Naive thymus-derived CD4-positive, alpha-beta T cell (primary cell): ENCODE results near the gene GNAL. TPM values are rescaled to one million over a fixed set of nuclear protein-coding genes. Genes with fewer than 3 reads are reported as not detected.
"Not testable (repeated sequence)": the region's sequence is repeated elsewhere in the genome, so short reads cannot be mapped to it uniquely, and the experiment has no call there.

Source experiments
- ATAC-seq: fragments of 150-1000 bp; cut with Tn5 transposase; 2 replicates; pipeline ENCODE4 v1.10.0; 2021; ENCODE audit warnings: mild to moderate bottlenecking, moderate library complexity
- CTCF ChIA-PET: fragments of 350-600 bp; sonication (Branson Sonifier 250); formaldehyde crosslinking; loops from one replicate; lab custom pipeline; 2021; ENCODE audit warnings: antibody characterized with exemption; lab: Charles Lee
- POLR2A ChIA-PET: fragments of 350-600 bp; sonication (Branson Sonifier 250); formaldehyde crosslinking; loops from one replicate; lab custom pipeline; 2021; ENCODE audit warnings: antibody characterized with exemption, inconsistent platforms; lab: Charles Lee
- DNase-seq, 9 donors: peaks; one replicate each; pipeline versions ENCODE4 v3.0.0 to v3.0.0-alpha.2; 2020 to 2022; ENCODE audit warnings: mixed read lengths in 1 of 9
- H3K27ac ChIP-seq: one replicate; pipeline ENCODE4 v1.7.0; 2013; ENCODE audit warnings: mild to moderate bottlenecking, low read depth, low read length, moderate library complexity
- H3K27me3 ChIP-seq, 2 donors: one replicate each; pipeline ENCODE4 v1.7.0; 2013; ENCODE audit warnings: low read length in 2 of 2, mild to moderate bottlenecking in 2 of 2, moderate library complexity in 2 of 2; ENCODE audit not compliant: control insufficient read depth in 2 of 2, insufficient read depth in 2 of 2
- H3K36me3 ChIP-seq, 3 experiments: 1 replicate in 2 of 3; 2 replicates in 1 of 3; pipeline ENCODE4 v1.7.0; 2013; ENCODE audit warnings: low read length in 3 of 3, mild to moderate bottlenecking in 3 of 3, moderate library complexity in 1 of 3; ENCODE audit not compliant: insufficient read depth in 3 of 3, control insufficient read depth in 2 of 3
- H3K4me1 ChIP-seq, 2 donors: one replicate each; pipeline ENCODE4 v1.7.0; 2013; ENCODE audit warnings: low read length in 2 of 2, mild to moderate bottlenecking in 2 of 2, moderate library complexity in 1 of 2; ENCODE audit not compliant: control insufficient read depth in 2 of 2, insufficient read depth in 2 of 2
- H3K4me3 ChIP-seq: 2 replicates; pipeline ENCODE4 v1.7.0; 2013; ENCODE audit warnings: mild to moderate bottlenecking, low read length
- H3K9me3 ChIP-seq, 3 experiments: 1 replicate in 2 of 3; 2 replicates in 1 of 3; pipeline ENCODE4 v1.7.0; 2013; ENCODE audit warnings: low read length in 3 of 3; ENCODE audit not compliant: control insufficient read depth in 2 of 3
- H3K27ac Mint-ChIP-seq, 9 donors: one replicate each; pipeline ENCODE4 v1.8.0; 2020 to 2022; ENCODE audit warnings: mixed read lengths in 9 of 9, mild to moderate bottlenecking in 8 of 9, moderate library complexity in 5 of 9, inconsistent platforms in 2 of 9
- H3K27me3 Mint-ChIP-seq, 5 donors: one replicate each; pipeline ENCODE4 v1.8.0; 2021 to 2022; ENCODE audit warnings: mixed read lengths in 5 of 5, mild to moderate bottlenecking in 1 of 5
- H3K36me3 Mint-ChIP-seq, 5 donors: one replicate each; pipeline ENCODE4 v1.8.0; 2020 to 2022; ENCODE audit warnings: mixed read lengths in 5 of 5, mild to moderate bottlenecking in 3 of 5, inconsistent platforms in 1 of 5
- H3K4me1 Mint-ChIP-seq, 7 donors: one replicate each; pipeline ENCODE4 v1.8.0; 2020 to 2022; ENCODE audit warnings: mixed read lengths in 7 of 7, mild to moderate bottlenecking in 3 of 7, inconsistent platforms in 1 of 7
- H3K4me3 Mint-ChIP-seq, 10 donors: one replicate each; pipeline ENCODE4 v1.8.0; 2020 to 2022; ENCODE audit warnings: mild to moderate bottlenecking in 10 of 10, mixed read lengths in 10 of 10, moderate library complexity in 6 of 10, inconsistent platforms in 2 of 10
- H3K9me3 Mint-ChIP-seq, 11 donors: one replicate each; pipeline ENCODE4 v1.8.0; 2020 to 2022; ENCODE audit warnings: mixed read lengths in 11 of 11, mild to moderate bottlenecking in 4 of 11, inconsistent platforms in 1 of 11, moderate library complexity in 1 of 11
- intact Hi-C, 2 donors: fragments of 100-400 bp; cut with micrococcal nuclease; formaldehyde crosslinking; loops; one replicate each; pipeline ENCODE4 v1.15.1; 2023
- polyA plus RNA-seq, 2 donors: library from polyadenylated mRNA; unstranded; fragments of 300-500 nt; fragmentation: Illumina TruSeq; gene quantifications; one replicate each; pipeline ENCODE4 v1.2.3, GENCODE V29; 2021
- total RNA-seq, 6 experiments: library from RNA in 5 of 6; stranded (reverse) in 5 of 6; gene quantifications; 1 replicate in 5 of 6; 2 replicates in 1 of 6; pipeline ENCODE4 v1.2.3 and lab custom pipeline; 2021 to 2026

Gene GNAL
- total and polyA plus RNA-seq, 7 experiments from 2014 or later, result 0.09 to 1.4 (median 0.67) TPM

- Histone ChIP-seq H3K27me3 (peaks cover 0 to 4% of the 10 kb centered on the region in 2 donors), H3K4me3 (no peak overlapping the region), H3K4me1 (no peaks in the 10 kb centered on the region), H3K27ac (no peak overlapping the region), H3K9me3 (no peaks in the 10 kb centered on the region), H3K36me3 (no peaks in the 10 kb centered on the region)
- intact Hi-C loops, result no loop called here
- H3K36me3 Mint-ChIP-seq, result no peaks in the 10 kb centered on the region
- ChIA-PET POLR2A (no interaction called here), CTCF (no interaction called here)
- H3K27me3 Mint-ChIP-seq, result peaks cover 7 to 47% (median 40%) of the 10 kb centered on the region in 5 donors
- ATAC-seq (no peak), DNase-seq (no peak)
- H3K9me3 Mint-ChIP-seq, result peaks cover 0 to 19% (median 3%) of the 10 kb centered on the region in 11 donors
- H3K4me1 Mint-ChIP-seq, result peaks cover 0 to 2% (median 0%) of the 10 kb centered on the region in 7 donors
- H3K4me3 Mint-ChIP-seq, result no peak overlapping the region
- H3K27ac Mint-ChIP-seq, result no peak overlapping the region
These were observed 24.7 kb downstream of the GNAL start for GRCh38 chr18:11713756-11714155.

GRCh38 chr18:11714244-11714918 is 25.3 kb downstream of the GNAL start:
- ATAC-seq (no peak), DNase-seq (no peak)
- Mint-ChIP-seq H3K4me1 (peaks cover 0 to 8% (median 0%) of the 10 kb centered on the region in 7 donors), H3K27me3 (peaks cover 4 to 47% (median 40%) of the 10 kb centered on the region in 5 donors), H3K9me3 (peaks cover 0 to 13% (median 3%) of the 10 kb centered on the region in 11 donors), H3K36me3 (no peaks in the 10 kb centered on the region), H3K4me3 (no peak overlapping the region), H3K27ac (no peak overlapping the region)
- Histone ChIP-seq H3K27me3 (peaks cover 0 to 4% of the 10 kb centered on the region in 2 donors), H3K36me3 (no peaks in the 10 kb centered on the region), H3K27ac (no peak overlapping the region), H3K4me3 (no peak overlapping the region), H3K4me1 (no peaks in the 10 kb centered on the region), H3K9me3 (no peaks in the 10 kb centered on the region)
- CTCF ChIA-PET, result no interaction called here
- intact Hi-C loops, result no loop called here
- POLR2A ChIA-PET, result no interaction called here

- H3K27me3 ChIP-seq, ATAC-seq, H3K36me3 Mint-ChIP-seq, DNase-seq, H3K36me3 ChIP-seq, POLR2A ChIA-PET, H3K4me3 ChIP-seq, H3K27ac ChIP-seq, CTCF ChIA-PET, H3K9me3 Mint-ChIP-seq, H3K9me3 ChIP-seq, H3K4me3 Mint-ChIP-seq, intact Hi-C loops, H3K27ac Mint-ChIP-seq, H3K4me1 ChIP-seq: not testable (repeated sequence)
- Mint-ChIP-seq H3K27me3 (peaks cover 0 to 38% (median 30%) of the 10 kb centered on the region in 5 donors), H3K4me1 (peaks cover 0 to 11% (median 0%) of the 10 kb centered on the region in 7 donors)
These were observed 27.8 kb downstream of the GNAL start for GRCh38 chr18:11716767-11717315.

GRCh38 chr18:11719050-11719449 is 30.0 kb downstream of the GNAL start:
- Mint-ChIP-seq H3K4me3 (no peak overlapping the region), H3K36me3 (no peaks in the 10 kb centered on the region), H3K9me3 (peaks cover 0 to 2% (median 0%) of the 10 kb centered on the region in 11 donors), H3K27ac (no peak overlapping the region), H3K27me3 (peaks cover 0 to 16% (median 9%) of the 10 kb centered on the region in 5 donors), H3K4me1 (peaks cover 0 to 11% (median 0%) of the 10 kb centered on the region in 7 donors)
- H3K9me3 ChIP-seq, result no peaks in the 10 kb centered on the region
- no peaks in the 10 kb centered on the region for H3K27me3 ChIP-seq
- ATAC-seq (no peak), DNase-seq (no peak)
- H3K27ac ChIP-seq, result no peak overlapping the region
- H3K36me3 ChIP-seq, result no peaks in the 10 kb centered on the region
- no peaks in the 10 kb centered on the region for H3K4me1 ChIP-seq
- ChIA-PET POLR2A (no interaction called here), CTCF (no interaction called here)
- H3K4me3 ChIP-seq, result no peak overlapping the region
- intact Hi-C loops, result no loop called here

DNA sequence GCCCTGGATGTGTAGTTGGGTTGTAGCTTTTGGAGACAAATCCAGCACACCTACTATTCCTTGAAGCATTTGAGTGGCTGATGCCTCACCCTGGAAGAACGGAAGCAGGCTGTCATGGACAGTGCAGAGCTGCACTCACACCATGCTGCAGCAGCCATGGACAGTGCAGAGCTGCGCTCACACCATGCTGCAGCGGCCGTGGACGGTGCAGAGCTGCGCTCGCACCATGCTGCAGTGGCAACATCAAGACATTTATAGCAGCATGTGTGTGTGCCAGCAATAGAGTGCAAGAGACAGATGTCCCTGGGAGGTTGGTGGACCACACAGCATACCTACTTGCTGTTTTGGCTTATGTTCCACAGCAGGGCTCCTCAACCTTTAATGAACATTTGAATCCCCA is 30.6 kb downstream of the GNAL start:
- peaks cover 0 to 12% (median 5%) of the 10 kb centered on the region in 5 donors for H3K27me3 Mint-ChIP-seq
- no peak overlapping the region for H3K27ac Mint-ChIP-seq
- H3K9me3 Mint-ChIP-seq, result peaks cover 0 to 2% (median 0%) of the 10 kb centered on the region in 11 donors
- no peaks in the 10 kb centered on the region for H3K9me3 ChIP-seq
- CTCF ChIA-PET, result no interaction called here
- H3K36me3 Mint-ChIP-seq, result no peaks in the 10 kb centered on the region
- intact Hi-C loops, result no loop called here
- no peak overlapping the region for H3K4me3 ChIP-seq
- no peak overlapping the region for H3K27ac ChIP-seq
- no peak for DNase-seq
- ATAC-seq, result no peak
- H3K4me1 Mint-ChIP-seq, result peaks cover 0 to 11% (median 0%) of the 10 kb centered on the region in 7 donors
- H3K4me3 Mint-ChIP-seq, result no peak overlapping the region
- no peaks in the 10 kb centered on the region for H3K36me3 ChIP-seq
- H3K4me1 ChIP-seq, result no peaks in the 10 kb centered on the region
- POLR2A ChIA-PET, result no interaction called here
- H3K27me3 ChIP-seq, result no peaks in the 10 kb centered on the region

DNA sequence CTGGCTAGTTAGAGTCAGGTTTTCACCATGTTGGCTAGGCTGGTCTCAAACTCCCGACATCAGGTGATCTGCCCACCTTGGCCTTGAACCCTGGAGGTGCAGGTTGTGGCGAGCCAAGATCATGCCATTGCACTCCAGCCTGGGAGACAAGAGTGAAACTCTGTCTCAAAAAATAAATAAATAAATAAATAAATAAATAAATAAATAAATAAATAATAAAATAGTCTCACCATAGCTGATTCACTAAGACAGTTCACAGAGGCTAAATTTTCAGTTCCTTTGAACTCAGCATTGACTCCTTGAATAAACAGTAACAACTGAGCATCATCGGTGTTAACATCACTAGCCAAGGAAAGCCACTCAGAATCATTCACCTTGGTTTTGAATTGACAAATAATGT is 32.7 kb downstream of the GNAL start:
- H3K4me3 Mint-ChIP-seq, result no peak overlapping the region
- CTCF ChIA-PET, result no interaction called here

GRCh38 chr18:11724781-11725180 is 35.7 kb downstream of the GNAL start:
- DNase-seq (no peak), ATAC-seq (no peak)
- Histone ChIP-seq H3K4me1 (no peaks in the 10 kb centered on the region), H3K27me3 (no peaks in the 10 kb centered on the region), H3K27ac (no peak overlapping the region), H3K36me3 (no peaks in the 10 kb centered on the region), H3K9me3 (no peaks in the 10 kb centered on the region), H3K4me3 (no peak overlapping the region)
- Mint-ChIP-seq H3K4me3 (no peak overlapping the region), H3K4me1 (no peaks in the 10 kb centered on the region), H3K27me3 (peaks cover 0 to 11% (median 5%) of the 10 kb centered on the region in 5 donors), H3K27ac (no peak overlapping the region), H3K9me3 (peaks cover 0 to 4% (median 0%) of the 10 kb centered on the region in 11 donors), H3K36me3 (no peaks in the 10 kb centered on the region)
- POLR2A ChIA-PET, result no interaction called here
- intact Hi-C loops, result no loop called here
- CTCF ChIA-PET, result no interaction called here

More for the DNA sequence above, 32.7 kb downstream of the GNAL start:
- Mint-ChIP-seq H3K27me3 (peaks cover 0 to 2% (median 0%) of the 10 kb centered on the region in 5 donors), H3K36me3 (no peaks in the 10 kb centered on the region), H3K4me1 (peaks cover 0 to 11% (median 0%) of the 10 kb centered on the region in 7 donors), H3K9me3 (peaks cover 0 to 4% (median 0%) of the 10 kb centered on the region in 11 donors), H3K27ac (no peak overlapping the region)
- POLR2A ChIA-PET, result no interaction called here
- no peak overlapping the region for H3K4me3 ChIP-seq
- DNase-seq (no peak), ATAC-seq (no peak)
- H3K4me1 ChIP-seq, result no peaks in the 10 kb centered on the region
- H3K9me3 ChIP-seq, result no peaks in the 10 kb centered on the region
- no peak overlapping the region for H3K27ac ChIP-seq
- intact Hi-C loops, result no loop called here
- no peaks in the 10 kb centered on the region for H3K36me3 ChIP-seq
- no peaks in the 10 kb centered on the region for H3K27me3 ChIP-seq
